ENCODE measurements around the gene PA2G4. TPM values are rescaled to one million over a fixed set of nuclear protein-coding genes. Genes with fewer than 3 reads are reported as not detected.

The PA2G4 gene
- total RNA-seq, 1 donor from 2014 or later: 91.4 TPM

DNA sequence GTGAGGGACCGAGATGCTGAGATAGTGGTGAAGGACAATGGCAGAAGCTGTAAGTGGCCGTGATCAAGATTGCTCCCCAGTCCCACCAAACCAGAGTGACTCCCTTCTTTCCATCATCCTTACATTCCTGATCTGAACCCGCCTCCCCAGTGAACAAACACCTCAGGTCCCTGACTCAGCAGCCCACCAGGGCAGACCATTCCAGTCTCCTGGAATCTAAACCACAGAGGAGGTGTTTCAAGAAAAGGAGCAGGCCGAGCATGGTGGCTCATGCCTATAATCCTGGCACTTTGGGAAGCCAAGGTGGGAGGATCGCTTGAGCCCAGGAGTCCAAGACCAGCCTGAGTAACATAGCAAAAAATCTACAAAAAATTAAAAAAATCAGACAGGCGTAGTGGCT lies 17.8 kb upstream of the PA2G4 start:
- no peak overlapping the region for H3K27ac Mint-ChIP-seq
- H3K36me3 Mint-ChIP-seq: peaks cover 26% of the 10 kb centered on the region
- peaks cover 11% of the 10 kb centered on the region for H3K27me3 Mint-ChIP-seq (ENCODE audit: low read depth)
- H3K4me1 Mint-ChIP-seq: peaks cover 6% of the 10 kb centered on the region
- H3K9me3 Mint-ChIP-seq: no peaks in the 10 kb centered on the region
- TF ChIP-seq, protein P1, sequence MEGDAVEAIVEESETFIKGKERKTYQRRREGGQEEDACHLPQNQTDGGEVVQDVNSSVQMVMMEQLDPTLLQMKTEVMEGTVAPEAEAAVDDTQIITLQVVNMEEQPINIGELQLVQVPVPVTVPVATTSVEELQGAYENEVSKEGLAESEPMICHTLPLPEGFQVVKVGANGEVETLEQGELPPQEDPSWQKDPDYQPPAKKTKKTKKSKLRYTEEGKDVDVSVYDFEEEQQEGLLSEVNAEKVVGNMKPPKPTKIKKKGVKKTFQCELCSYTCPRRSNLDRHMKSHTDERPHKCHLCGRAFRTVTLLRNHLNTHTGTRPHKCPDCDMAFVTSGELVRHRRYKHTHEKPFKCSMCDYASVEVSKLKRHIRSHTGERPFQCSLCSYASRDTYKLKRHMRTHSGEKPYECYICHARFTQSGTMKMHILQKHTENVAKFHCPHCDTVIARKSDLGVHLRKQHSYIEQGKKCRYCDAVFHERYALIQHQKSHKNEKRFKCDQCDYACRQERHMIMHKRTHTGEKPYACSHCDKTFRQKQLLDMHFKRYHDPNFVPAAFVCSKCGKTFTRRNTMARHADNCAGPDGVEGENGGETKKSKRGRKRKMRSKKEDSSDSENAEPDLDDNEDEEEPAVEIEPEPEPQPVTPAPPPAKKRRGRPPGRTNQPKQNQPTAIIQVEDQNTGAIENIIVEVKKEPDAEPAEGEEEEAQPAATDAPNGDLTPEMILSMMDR (IDR thresholded peaks at IDR 0.05; ENCODE audit: unreplicated experiment): no peak
- no peak overlapping the region for H3K4me3 Mint-ChIP-seq
- DNase-seq (ENCODE audit: low spot score in 2 of 2, unreplicated experiment in 2 of 2): no peak

DNA sequence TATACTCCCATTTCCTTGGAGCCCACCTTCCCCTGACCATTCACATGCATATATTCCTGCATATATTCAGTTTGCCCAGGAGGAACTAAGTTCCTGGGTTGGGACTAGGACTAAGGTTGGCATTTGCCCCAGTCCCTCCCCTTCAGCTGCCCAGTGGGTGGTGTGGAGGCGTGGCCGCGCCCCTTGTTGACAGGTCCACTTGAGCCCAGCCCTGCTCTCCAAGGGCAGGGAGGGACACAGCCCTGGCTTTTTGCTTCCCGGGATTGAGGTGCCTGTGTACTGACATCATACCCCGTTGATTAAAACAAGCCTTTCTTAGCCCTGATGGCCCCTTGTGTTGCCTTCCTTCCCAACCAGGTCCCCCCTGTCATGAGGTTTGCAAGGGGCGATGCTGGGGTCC lies 17.1 kb upstream of the PA2G4 start:
- Mint-ChIP-seq H3K4me1 (peaks cover 2% of the 10 kb centered on the region), H3K4me3 (no peak overlapping the region), H3K9me3 (no peaks in the 10 kb centered on the region), H3K27ac (no peak overlapping the region), H3K36me3 (peaks cover 28% of the 10 kb centered on the region), H3K27me3 (ENCODE audit: low read depth) (peaks cover 9% of the 10 kb centered on the region)
- no peak for DNase-seq (ENCODE audit: low spot score in 2 of 2, unreplicated experiment in 2 of 2)
- TF ChIP-seq, protein P1 (IDR thresholded peaks at IDR 0.05; ENCODE audit: unreplicated experiment): no peak

DNA sequence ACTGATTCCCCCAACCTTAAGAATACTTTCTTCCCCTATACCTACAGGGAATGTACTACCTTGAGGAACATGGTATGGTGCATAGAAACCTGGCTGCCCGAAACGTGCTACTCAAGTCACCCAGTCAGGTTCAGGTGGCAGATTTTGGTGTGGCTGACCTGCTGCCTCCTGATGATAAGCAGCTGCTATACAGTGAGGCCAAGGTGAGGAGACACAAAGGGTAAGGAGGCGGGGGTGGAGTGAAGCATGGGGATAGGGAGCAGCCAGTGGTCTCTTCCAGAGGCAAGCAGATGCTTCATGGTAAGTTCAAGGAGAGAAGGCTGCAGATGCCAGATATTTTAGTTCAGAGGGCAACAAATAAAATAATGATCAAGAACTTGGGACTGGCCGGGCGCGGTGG lies 6.6 kb upstream of the PA2G4 start:
- Mint-ChIP-seq H3K27ac (no peak overlapping the region), H3K9me3 (peaks cover 3% of the 10 kb centered on the region), H3K4me1 (no peaks in the 10 kb centered on the region), H3K27me3 (ENCODE audit: low read depth) (peaks cover 3% of the 10 kb centered on the region), H3K4me3 (no peak overlapping the region), H3K36me3 (peaks cover 27% of the 10 kb centered on the region)
- no peak for DNase-seq (ENCODE audit: low spot score in 2 of 2, unreplicated experiment in 2 of 2)
- TF ChIP-seq, protein P1 (IDR thresholded peaks at IDR 0.05; ENCODE audit: unreplicated experiment): no peak

DNA sequence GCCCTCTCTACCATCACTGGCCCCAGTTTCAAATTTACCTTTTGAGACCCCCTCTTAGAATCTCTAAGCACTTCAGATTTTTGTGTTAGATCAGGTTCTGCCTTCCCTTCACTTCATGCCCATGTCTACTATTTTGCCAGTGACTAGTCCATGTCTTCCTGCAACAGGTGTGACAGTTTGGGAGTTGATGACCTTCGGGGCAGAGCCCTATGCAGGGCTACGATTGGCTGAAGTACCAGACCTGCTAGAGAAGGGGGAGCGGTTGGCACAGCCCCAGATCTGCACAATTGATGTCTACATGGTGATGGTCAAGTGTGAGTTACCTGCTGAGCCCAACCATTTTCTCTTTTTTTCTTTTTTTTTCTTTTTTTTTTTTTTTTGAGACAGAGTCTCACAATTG lies 5.8 kb upstream of the PA2G4 start:
- no peak for DNase-seq (ENCODE audit: low spot score in 2 of 2, unreplicated experiment in 2 of 2)
- Mint-ChIP-seq H3K4me1 (peaks cover 6% of the 10 kb centered on the region), H3K4me3 (no peak overlapping the region), H3K27ac (no peak overlapping the region), H3K36me3 (peaks cover 19% of the 10 kb centered on the region), H3K27me3 (ENCODE audit: low read depth) (peaks cover 3% of the 10 kb centered on the region), H3K9me3 (no peaks in the 10 kb centered on the region)
- TF ChIP-seq, protein P1 (IDR thresholded peaks at IDR 0.05; ENCODE audit: unreplicated experiment): no peak

DNA sequence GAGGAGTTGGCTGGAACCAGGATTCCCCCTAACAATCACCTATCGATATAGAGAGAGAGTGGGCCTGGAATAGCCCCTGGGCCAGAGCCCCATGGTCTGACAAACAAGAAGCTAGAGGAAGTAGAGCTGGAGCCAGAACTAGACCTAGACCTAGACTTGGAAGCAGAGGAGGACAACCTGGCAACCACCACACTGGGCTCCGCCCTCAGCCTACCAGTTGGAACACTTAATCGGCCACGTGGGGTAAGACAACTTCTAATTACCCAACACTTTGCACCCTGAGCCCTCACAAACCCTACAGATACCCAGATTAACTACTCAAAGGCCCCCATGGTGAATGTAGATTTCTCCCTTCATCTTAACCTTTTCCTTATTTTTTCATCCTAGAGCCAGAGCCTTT lies 4.6 kb upstream of the PA2G4 start:
- Mint-ChIP-seq H3K36me3 (peaks cover 17% of the 10 kb centered on the region), H3K9me3 (no peaks in the 10 kb centered on the region), H3K27me3 (ENCODE audit: low read depth) (peaks cover 3% of the 10 kb centered on the region), H3K4me3 (no peak overlapping the region), H3K27ac (no peak overlapping the region), H3K4me1 (peaks cover 12% of the 10 kb centered on the region)
- no peak for DNase-seq (ENCODE audit: low spot score in 2 of 2, unreplicated experiment in 2 of 2)
- TF ChIP-seq, protein P1 (IDR thresholded peaks at IDR 0.05; ENCODE audit: unreplicated experiment): no peak

DNA sequence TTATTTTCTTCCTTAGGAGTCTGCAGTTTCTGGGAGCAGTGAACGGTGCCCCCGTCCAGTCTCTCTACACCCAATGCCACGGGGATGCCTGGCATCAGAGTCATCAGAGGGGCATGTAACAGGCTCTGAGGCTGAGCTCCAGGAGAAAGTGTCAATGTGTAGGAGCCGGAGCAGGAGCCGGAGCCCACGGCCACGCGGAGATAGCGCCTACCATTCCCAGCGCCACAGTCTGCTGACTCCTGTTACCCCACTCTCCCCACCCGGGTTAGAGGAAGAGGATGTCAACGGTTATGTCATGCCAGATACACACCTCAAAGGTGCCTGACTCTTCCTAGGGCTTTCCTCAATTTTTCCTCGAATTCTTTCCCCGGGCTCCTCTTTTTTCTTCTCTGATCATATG lies 3.3 kb upstream of the PA2G4 start:
- H3K27me3 Mint-ChIP-seq (ENCODE audit: low read depth): no peaks in the 10 kb centered on the region
- peaks cover 17% of the 10 kb centered on the region for H3K36me3 Mint-ChIP-seq
- no peaks in the 10 kb centered on the region for H3K9me3 Mint-ChIP-seq

More for the DNA sequence above, 3.3 kb upstream of the PA2G4 start:
- H3K27ac Mint-ChIP-seq: no peak overlapping the region
- no peak overlapping the region for H3K4me3 Mint-ChIP-seq
- H3K4me1 Mint-ChIP-seq: peaks cover 21% of the 10 kb centered on the region
- no peak for DNase-seq (ENCODE audit: low spot score in 2 of 2, unreplicated experiment in 2 of 2)
- TF ChIP-seq, protein P1 (IDR thresholded peaks at IDR 0.05; ENCODE audit: unreplicated experiment): no peak

Measured in mesothelial cell of epicardium (in vitro differentiated cells).